HG02981 (cell line): Measurements from ENCODE around the gene LYPD6.

Experiments
- ATAC-seq: cut with Tn5 transposase; IDR thresholded peaks from one replicate; pipeline ENCODE4 v1.9.1; 2021; ENCODE audit warnings: mild to moderate bottlenecking, moderate library complexity; ENCODE audit not compliant: unreplicated experiment

Gene LYPD6

GRCh38 chr2:149399934-149400615 lies 69.7 kb downstream of the LYPD6 start:
- no peak for ATAC-seq

- no peak for ATAC-seq
Observed at GRCh38 chr2:149400997-149401396, 70.6 kb downstream of the LYPD6 start.

GRCh38 chr2:149409506-149409905 lies 79.1 kb downstream of the LYPD6 start:
- no peak for ATAC-seq

- ATAC-seq = no peak
Observed at GRCh38 chr2:149410701-149411484, 80.5 kb downstream of the LYPD6 start.

- ATAC-seq = no peak
Observed at GRCh38 chr2:149413487-149413886, 83.1 kb downstream of the LYPD6 start.

GRCh38 chr2:149415086-149415485 lies 84.7 kb downstream of the LYPD6 start:
- ATAC-seq = no peak

- no peak for ATAC-seq
Observed at GRCh38 chr2:149418065-149418464, 87.7 kb downstream of the LYPD6 start.

GRCh38 chr2:149420053-149420963 lies 89.9 kb downstream of the LYPD6 start:
- no peak for ATAC-seq

GRCh38 chr2:149421791-149422190 lies 91.4 kb downstream of the LYPD6 start:
- ATAC-seq = no peak

GRCh38 chr2:149422337-149422990 lies 92.1 kb downstream of the LYPD6 start:
- no peak for ATAC-seq

GRCh38 chr2:149422991-149423338 lies 92.6 kb downstream of the LYPD6 start:
- ATAC-seq = no peak

- ATAC-seq = no peak
Observed at GRCh38 chr2:149423630-149424029, 93.2 kb downstream of the LYPD6 start.

- ATAC-seq = no peak
Observed at GRCh38 chr2:149427387-149427786, 97.0 kb downstream of the LYPD6 start.

- ATAC-seq = no peak
Observed at GRCh38 chr2:149428783-149429182, 98.4 kb downstream of the LYPD6 start.

GRCh38 chr2:149430743-149431736 lies 100.7 kb downstream of the LYPD6 start:
- no peak for ATAC-seq

- no peak for ATAC-seq
Observed at GRCh38 chr2:149438330-149438960, 108.1 kb downstream of the LYPD6 start.

- no peak for ATAC-seq
Observed at GRCh38 chr2:149441255-149441654, 110.9 kb downstream of the LYPD6 start.

GRCh38 chr2:149442346-149442745 lies 112.0 kb downstream of the LYPD6 start:
- ATAC-seq = no peak

GRCh38 chr2:149443150-149443549 lies 112.8 kb downstream of the LYPD6 start:
- no peak for ATAC-seq
